ENCODE data around the gene PIWIL4. TPM values are rescaled to one million over a fixed set of nuclear protein-coding genes. Genes with fewer than 3 reads are reported as not detected.

The PIWIL4 gene
- total and polyA plus RNA-seq, 7 donors, result 0.30 to 1.7 (median 0.65) TPM

- TF ChIP-seq, protein P1, sequence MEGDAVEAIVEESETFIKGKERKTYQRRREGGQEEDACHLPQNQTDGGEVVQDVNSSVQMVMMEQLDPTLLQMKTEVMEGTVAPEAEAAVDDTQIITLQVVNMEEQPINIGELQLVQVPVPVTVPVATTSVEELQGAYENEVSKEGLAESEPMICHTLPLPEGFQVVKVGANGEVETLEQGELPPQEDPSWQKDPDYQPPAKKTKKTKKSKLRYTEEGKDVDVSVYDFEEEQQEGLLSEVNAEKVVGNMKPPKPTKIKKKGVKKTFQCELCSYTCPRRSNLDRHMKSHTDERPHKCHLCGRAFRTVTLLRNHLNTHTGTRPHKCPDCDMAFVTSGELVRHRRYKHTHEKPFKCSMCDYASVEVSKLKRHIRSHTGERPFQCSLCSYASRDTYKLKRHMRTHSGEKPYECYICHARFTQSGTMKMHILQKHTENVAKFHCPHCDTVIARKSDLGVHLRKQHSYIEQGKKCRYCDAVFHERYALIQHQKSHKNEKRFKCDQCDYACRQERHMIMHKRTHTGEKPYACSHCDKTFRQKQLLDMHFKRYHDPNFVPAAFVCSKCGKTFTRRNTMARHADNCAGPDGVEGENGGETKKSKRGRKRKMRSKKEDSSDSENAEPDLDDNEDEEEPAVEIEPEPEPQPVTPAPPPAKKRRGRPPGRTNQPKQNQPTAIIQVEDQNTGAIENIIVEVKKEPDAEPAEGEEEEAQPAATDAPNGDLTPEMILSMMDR (IDR thresholded peaks at IDR 0.05), result no peak
- 68 to 80% (median 77%) methylated on average over 3 of the region's 3 CpGs for WGBS, 3 donors
- ATAC-seq, result no peak
- no peak overlapping the region for H3K4me3 ChIP-seq
- H3K9me3 ChIP-seq, result no peaks in the 10 kb centered on the region
- no peaks in the 10 kb centered on the region for H3K4me1 ChIP-seq
- no peak overlapping the region for H3K27ac ChIP-seq
- no peak for DNase-seq
- intact Hi-C loops (cut with DNase I), result no loop called here
- peaks cover 0 to 10% (median 0%) of the 10 kb centered on the region in 3 donors for H3K27me3 ChIP-seq (ENCODE audit: insufficient read depth in 3 of 3, low read length in 2 of 3)
- H3K36me3 ChIP-seq (ENCODE audit: insufficient read depth in 1 of 2, low read depth in 1 of 2), result no peaks in the 10 kb centered on the region
These were observed 35.0 kb upstream of the PIWIL4 start for GRCh38 chr11:94532211-94532610.

- intact Hi-C loops (cut with DNase I), result no loop called here
- 75 to 91% (median 76%) methylated on average over 1 of the region's 1 CpG for WGBS, 3 donors
- no peaks in the 10 kb centered on the region for H3K4me1 ChIP-seq
- H3K9me3 ChIP-seq, result no peaks in the 10 kb centered on the region
- no peak for DNase-seq
- H3K4me3 ChIP-seq, result no peak overlapping the region
- peaks cover 0 to 12% (median 0%) of the 10 kb centered on the region in 3 donors for H3K27me3 ChIP-seq (ENCODE audit: insufficient read depth in 3 of 3, low read length in 2 of 3)
- TF ChIP-seq, protein P1 (IDR thresholded peaks at IDR 0.05), result no peak
- ATAC-seq, result no peak
- H3K27ac ChIP-seq, result no peak overlapping the region
- H3K36me3 ChIP-seq (ENCODE audit: insufficient read depth in 1 of 2, low read depth in 1 of 2), result no peaks in the 10 kb centered on the region
These were observed 34.0 kb upstream of the PIWIL4 start for GRCh38 chr11:94533206-94533605.

GRCh38 chr11:94533696-94534630 lies 33.2 kb upstream of the PIWIL4 start:
- H3K27me3 ChIP-seq (ENCODE audit: insufficient read depth in 3 of 3, low read length in 2 of 3), result peaks cover 0 to 12% (median 0%) of the 10 kb centered on the region in 3 donors
- H3K4me3 ChIP-seq, result no peak overlapping the region
- H3K9me3 ChIP-seq, result no peaks in the 10 kb centered on the region
- H3K36me3 ChIP-seq (ENCODE audit: insufficient read depth in 1 of 2, low read depth in 1 of 2), result no peaks in the 10 kb centered on the region
- H3K27ac ChIP-seq, result no peak overlapping the region
- TF ChIP-seq, protein P1 (IDR thresholded peaks at IDR 0.05), result no peak
- ATAC-seq (no peak), DNase-seq (peak in 1 of 2 donors; percentile 24)
- 67 to 73% (median 69%) methylated on average over 6 of the region's 6 CpGs for WGBS, 3 donors
- intact Hi-C loops (cut with DNase I), result no loop called here
- no peaks in the 10 kb centered on the region for H3K4me1 ChIP-seq

- Histone ChIP-seq H3K4me1 (no peaks in the 10 kb centered on the region), H3K36me3 (ENCODE audit: insufficient read depth in 1 of 2, low read depth in 1 of 2) (no peaks in the 10 kb centered on the region), H3K27me3 (ENCODE audit: insufficient read depth in 3 of 3, low read length in 2 of 3) (peaks cover 0 to 12% (median 0%) of the 10 kb centered on the region in 3 donors), H3K27ac (no peak overlapping the region), H3K4me3 (no peak overlapping the region), H3K9me3 (no peaks in the 10 kb centered on the region)
- no peak for ATAC-seq
- intact Hi-C loops (cut with DNase I), result no loop called here
- no peak for DNase-seq
- TF ChIP-seq, protein P1 (IDR thresholded peaks at IDR 0.05), result no peak
These were observed 30.8 kb upstream of the PIWIL4 start for GRCh38 chr11:94536386-94536785.
